HG02943 (cell line): Measurements from ENCODE around the gene RARB.

Experiments
- ATAC-seq: cut with Tn5 transposase; IDR thresholded peaks from one replicate; pipeline ENCODE4 v1.9.1; 2021; ENCODE audit warnings: mild to moderate bottlenecking, low read depth, moderate library complexity; ENCODE audit not compliant: unreplicated experiment

RARB gene

DNA sequence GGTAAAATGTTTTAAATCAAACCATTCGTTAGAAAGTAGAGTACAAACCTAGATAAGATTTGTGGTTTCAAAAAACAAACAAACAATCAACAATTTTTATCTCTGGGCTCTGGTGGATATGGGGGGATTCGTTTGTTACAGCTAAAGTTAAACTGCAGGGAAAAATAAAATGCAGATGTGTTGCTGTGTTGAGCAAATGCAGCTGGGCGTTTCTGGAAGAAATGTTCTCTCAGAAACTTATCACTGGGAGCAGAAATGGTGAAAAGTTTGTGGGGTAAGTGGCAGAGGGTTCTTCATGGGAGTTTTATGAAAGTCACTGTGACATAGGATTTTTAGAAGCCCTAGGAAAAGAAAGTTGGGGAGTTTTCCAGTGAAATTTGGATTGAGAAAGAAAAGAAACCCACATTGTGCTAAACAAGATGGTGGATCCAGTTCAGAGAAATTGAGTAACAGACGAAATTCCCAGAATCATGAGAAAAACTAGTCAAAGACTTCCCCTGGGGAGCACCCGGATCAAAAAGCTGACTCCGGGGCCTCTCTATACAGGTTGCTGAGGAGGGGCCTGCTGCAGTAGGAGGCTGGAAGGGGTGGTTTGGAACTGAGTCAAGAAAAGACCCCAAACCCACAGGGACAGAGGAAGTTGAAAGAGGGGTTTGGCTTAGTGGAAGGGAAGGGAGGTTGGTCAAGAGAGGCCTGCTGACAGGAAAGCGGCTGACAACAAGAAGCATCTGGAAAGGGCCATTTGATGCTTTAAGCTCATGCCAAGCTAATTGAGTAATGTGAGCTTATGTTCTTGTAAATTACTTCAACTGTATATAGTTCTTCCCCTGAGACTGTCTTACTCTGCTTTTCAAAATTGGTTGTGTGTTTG, 108.7 kb downstream of the RARB start:
- ATAC-seq = no peak

DNA sequence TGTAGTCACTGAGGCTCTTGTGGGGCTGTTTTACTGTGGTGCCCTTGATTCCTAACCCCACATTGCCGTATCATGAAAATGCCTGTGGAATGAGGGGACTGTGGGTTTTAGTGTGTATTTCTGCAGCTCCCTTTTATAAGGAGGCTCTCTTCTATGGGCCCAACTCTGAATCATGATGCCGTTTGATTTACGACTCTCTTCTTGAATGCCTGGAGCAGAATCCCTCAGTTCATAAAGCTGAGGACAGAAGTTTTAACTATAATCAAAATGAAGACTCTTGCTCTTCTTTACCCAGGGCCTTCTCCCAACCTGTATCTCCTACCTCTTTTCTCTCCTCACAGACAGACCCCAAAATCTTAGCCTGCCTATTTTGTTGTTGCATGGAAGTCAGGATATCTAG, 109.5 kb downstream of the RARB start:
- no peak for ATAC-seq

DNA sequence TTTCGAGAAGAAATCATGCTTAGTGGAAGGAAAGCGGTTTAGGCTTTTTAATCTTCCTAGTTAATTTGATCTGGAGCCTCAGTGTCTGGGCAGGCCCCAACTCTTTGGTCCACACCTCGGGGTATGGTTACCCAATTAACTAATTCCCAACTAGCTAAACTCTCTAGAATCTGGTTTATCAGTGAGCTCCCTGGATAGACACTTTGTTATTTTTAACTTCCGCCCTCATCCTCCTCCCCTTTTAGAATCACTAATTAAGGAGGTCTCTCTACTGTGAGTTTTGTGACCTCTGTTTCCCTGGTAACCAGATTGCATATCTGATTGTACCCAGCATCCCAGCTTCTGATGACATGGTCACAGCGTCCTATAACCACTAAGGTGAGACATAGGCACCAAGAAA, 112.2 kb downstream of the RARB start:
- ATAC-seq = no peak

DNA sequence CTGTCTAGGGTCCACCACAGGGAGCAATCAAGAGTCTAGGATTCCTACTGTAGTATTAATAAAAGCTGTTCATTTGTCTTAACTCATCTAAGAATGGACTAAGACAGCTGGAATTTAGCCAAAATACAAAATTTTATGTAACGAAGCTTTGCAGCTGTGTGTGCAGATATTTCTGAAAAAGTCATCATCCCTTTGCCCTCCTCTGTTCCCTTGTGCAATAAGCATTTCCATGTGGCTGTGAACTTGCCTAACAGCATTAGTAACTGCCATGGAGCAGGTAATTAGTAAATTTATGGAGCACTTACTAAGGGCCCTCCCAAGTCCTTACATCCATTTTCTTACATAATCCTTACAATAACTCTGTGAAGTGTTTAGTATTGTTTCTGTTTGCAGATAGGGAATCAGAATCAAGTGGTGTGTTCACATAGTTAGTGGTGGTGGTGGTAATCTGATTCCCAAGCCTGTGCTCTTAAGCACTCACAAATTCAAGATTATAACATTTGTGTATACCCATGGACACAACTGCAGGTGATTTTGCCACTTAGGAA, 114.5 kb downstream of the RARB start:
- ATAC-seq = no peak

DNA sequence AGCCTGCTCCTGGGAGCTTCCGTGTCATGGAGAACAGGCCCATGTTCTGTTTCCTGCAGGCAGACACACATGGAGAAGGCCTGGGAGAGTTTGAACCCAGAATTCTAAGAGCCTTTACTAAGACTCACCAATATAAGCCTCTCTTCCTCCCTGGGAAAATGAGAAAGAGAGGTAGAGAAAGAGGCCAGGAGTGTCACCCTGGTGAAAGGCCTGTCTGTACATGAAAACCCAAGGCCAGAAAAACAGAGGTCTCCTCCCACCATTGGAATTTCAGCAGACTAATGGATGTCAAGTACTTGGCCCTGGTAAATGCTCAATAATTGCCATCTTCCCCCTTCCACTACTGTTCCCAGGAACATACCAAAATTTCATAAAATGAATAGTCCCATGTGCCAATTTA, 119.0 kb downstream of the RARB start:
- no peak for ATAC-seq

DNA sequence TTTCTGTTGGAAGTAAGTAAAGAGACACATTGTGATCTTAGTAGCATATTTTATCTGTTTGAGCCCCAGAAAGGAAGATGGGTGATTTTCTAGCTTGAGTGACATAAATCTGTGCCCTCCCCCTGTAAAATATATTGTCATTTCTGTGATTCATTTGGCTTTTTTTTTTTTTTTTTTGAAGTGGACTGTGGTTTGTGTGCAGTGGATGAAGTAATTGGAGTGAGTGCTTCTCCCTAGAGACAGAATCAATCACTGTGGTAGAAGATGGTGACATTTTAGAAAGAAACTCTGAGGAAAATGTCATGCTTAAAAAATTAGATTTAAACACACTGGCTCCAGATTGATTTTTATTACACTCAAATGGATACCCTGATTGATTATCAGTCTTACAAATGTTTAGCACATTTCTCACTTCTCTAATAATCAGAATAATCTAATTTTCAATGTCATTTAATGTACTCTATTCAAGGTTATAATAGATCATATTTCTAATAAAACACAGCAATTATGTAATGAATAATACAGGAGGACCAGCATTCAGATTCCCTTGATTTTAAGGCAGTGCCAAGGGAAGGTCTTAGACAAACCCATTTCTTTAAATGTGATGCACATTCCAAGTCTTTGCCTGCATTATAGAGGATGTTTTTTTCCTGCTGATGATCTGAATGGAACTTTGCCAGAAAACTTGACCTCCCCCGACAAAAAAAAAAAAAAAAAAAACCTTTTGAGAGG, 120.0 kb downstream of the RARB start:
- no peak for ATAC-seq

DNA sequence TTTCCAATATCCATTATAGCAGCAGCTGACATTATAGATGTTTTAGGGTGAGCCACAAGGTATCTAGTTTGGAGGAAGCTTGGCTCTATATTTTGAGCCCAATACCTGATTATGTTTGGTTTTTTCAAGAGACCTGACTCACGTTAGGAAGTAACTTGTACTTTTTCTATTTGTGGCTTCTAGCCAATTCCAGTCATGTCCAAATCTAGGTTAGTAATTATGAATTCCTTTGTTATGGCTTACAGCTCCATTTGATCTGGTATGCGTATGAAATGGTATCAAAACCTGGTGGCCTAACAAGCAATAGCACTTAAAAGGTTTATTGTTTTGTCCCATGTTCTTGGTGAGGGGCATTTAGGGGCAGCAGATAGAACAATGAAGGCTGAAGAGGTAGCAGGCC, 120.8 kb downstream of the RARB start:
- no peak for ATAC-seq

DNA sequence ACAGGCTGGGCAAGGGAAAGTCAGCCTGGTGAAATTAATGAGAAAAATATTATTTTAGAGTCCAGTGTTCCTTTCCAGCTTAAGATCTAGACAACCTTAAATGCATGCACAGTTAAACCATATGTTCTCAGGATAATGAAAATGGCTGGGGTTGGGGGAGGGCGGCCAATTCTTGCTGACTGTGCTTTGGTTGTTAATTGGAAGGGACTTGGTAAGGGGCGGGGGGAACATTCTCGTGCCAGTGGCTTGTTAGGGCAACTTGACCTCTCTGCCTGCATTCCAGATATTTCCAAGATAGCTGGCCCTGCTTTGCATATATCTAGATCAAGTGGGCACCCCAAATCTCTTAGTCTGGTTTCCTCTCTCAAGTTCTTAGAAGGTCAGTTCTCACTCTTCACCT, 124.2 kb downstream of the RARB start:
- no peak for ATAC-seq

DNA sequence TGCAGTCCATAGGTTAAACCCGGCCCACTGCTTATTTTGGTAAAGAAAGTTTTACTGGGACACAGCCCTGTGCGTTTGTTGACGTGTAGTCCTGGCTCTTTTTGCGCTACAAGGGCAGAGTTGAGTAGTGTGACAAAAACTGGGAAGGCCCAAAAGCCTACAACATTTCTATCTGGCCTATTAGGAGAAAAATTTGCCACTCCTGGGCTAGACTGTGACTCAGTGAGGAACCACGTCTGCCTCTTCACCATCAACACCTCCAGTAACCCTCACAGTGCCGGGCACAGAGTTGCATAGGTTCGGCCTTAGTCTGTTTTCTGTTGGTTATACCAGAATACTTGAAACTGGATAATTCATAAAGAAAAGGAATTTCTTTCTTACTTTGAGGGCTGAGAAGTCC, 126.3 kb downstream of the RARB start:
- no peak for ATAC-seq

DNA sequence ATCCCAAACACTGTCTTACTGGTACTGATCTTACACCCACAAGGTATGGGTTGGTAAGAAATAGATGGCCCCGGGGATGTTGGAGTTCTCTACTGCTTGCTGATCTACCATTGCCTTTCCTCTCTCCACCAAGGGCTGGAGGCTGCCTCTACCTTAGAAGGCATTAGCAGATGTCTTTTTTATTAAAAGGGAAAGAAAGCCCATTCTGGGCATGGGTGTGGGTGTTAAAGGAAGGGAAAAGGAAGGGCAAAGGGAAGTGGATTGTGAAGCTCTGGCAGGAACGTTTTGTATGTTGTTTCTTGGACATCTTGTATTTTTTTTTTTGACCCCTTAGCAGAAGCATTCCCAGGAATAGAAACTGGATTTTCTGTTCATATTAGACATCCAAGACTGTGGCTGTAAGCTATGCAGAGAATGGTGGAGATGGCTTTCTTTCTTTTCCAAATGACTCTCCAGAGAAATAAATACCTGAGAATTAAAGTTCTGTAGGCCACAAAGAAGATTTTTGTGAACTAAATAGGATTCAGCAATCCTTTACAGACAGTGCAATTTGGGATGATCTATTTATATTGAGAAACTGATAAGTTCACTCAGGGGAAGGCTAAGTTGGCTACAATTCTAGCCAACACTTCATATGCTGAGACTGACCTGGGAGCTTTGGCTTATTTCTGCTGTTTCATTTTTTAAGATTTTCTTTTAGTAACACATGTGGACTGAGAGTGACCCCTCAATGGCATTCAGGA, 127.8 kb downstream of the RARB start:
- ATAC-seq = no peak

DNA sequence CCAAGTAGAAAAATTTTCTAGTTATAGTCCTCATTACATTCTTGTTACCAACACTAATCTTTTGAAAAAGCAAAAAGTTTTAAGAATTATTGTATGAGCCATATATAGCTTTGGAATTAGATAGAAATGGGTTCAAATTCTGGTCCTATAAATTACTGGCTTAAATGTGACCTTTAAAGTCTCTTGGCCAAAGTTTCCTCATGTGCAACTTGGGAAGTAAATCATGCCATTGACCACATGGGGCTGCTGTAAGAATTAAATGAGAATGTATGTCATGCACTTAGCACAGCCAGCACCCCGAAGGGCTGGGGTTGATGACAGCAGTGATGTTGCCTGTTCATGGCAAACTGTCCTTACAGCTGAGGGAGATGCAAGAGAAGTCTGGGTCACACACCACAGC, 128.4 kb downstream of the RARB start:
- no peak for ATAC-seq

DNA sequence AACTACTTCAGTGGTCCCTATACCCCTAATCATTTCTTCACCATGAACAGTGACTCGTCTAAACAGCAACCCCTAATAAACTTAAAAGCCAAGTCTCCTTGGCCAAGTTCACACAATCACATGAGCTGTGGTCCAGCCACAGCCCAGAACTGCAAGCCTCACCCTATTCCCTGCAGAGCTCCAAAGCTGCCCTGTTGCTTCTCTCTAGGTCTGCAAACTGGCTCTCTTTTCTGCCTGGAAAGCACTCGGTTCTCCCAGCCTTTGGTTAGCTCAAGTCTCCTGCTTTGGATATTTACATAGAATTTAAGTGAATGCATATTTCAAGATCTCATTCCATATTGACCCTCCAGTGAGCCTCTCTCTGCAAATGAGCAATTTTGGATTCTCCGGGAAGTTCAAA, 129.6 kb downstream of the RARB start:
- no peak for ATAC-seq

DNA sequence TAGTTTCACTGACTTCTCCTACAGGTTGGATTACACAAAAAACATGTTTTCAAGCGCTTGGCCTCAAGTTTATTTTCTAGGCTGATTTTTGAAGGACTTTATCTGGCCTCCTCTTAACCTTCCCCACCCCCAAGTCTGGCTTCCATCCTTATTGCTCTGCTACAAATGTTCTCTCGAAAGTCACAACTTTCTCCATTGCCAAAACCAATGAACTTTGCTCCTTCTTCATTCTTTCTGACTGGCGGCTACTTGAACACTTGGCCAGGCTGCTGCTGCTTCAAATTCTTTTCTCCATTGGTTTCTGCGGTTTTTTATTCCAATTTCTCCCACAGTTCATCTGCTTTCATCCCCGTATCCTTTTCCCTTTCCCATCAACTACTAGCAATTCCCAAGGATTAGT, 130.1 kb downstream of the RARB start:
- ATAC-seq = no peak

DNA sequence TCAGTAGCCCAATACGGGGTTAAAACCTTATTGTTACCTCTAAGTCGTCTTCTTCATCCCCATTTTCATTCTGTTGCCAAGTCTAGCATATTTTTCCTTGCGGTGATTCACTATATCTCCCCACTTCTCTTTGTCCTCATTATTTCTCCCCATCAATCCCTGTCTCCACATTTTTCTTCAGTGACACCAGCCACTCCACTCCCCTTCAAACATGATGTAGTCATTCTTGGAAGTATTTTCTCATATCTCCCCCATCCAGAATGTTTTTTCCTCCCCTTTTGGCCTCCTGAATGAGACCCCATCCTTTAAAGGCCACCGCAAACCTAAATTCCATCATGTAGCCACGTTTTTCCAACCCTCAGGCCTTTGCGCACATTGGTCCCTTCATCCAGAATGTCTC, 130.7 kb downstream of the RARB start:
- ATAC-seq = no peak

DNA sequence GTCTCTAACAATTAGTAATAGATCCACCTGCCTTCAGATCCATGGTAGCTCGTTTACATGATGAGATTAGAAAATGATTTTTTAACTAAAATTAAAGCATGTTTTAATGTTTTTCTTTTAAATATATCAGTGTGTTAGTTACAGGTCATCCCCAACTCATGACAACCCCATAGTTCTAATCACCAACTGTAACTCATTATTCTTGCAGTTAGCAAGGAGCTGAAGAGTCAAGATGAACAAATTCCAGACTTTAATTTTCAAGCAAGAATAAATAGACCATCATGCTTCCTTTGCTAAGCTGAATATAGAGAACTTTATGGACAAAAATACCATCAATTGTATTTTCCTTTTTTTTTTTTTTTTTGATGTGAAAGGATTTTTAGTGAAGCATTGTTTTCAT, 135.5 kb downstream of the RARB start:
- no peak for ATAC-seq

DNA sequence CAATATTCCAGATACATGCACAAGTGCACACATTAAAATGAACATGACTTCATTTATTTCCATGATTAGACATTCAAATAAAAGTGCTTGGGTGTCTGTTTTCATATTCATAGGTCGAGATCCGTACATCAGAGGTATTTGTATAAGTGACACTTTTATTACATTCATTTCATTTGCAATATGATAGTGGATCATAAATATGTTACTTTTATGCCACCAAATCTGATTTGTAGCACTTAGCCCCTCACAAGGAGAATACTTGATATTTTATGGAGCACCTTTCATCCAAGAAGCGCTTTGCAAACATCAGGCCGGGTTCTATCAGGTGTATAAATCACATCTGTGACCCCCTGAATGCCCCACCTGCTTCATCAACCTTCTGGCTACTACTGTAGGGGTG, 136.0 kb downstream of the RARB start:
- ATAC-seq = no peak

DNA sequence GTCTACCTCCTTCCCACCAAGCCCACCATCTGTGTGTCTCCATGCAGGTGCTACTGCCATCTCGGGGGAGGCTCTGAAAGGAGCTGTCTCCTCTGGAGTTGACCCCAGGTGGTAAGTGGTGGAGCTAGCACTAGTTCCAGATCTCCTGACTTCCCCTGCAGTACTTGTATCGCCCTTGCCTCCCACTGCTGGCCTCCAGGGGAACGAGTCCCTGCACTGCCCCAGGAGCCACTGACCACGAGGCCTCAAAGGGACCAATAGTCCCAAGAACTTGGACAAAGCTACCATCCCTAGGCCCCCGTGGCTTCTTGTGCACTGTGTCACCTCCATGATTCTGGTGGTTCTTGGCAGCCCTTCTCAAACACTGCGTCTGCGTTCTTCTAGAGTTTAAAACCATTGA, 137.7 kb downstream of the RARB start:
- ATAC-seq = no peak

DNA sequence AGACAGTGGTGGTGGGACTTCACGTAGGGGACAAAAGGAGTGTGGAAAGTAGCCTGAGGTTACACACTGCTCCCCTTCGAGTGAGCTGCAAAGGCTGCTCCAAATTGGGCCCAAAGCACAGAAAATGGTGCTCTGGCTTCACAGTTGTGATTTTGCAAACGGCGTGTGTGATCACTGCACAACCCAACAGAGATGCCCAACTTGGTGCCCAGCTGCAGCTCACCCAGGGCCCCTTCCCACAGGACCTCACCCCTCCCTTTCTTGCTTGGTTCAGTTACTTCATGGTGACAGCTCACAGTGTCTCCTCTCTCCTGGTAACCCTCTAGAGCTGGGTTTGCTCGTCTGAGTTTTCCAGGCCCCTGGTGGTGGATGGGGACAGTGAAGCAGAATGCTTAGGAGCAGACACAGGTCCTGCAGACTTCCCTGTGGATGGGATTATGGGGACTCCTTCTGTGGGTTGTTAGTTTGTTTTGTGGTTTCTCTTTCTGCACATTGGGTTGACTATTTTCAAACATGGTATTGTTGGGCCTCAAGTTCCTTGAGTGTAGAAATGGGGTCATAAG, 138.4 kb downstream of the RARB start:
- no peak for ATAC-seq

DNA sequence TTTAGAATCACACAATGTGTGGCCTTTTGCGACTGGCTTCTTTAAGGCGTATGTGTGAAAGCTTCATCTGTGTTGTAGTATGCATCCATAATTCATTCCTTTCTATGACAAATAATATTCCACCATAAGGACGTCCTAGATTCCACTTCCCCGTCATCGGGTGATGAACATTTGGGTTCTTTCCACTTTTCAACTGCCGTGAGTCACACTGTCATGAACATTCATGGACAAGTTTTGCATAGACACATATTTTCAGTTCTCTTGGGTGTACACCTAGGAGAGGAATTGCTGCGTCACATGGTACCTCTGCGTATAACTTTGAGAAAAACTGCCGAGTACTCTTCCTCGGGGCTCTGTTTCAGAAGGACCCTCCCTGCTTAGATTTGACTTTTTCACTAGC, 139.3 kb downstream of the RARB start:
- no peak for ATAC-seq

DNA sequence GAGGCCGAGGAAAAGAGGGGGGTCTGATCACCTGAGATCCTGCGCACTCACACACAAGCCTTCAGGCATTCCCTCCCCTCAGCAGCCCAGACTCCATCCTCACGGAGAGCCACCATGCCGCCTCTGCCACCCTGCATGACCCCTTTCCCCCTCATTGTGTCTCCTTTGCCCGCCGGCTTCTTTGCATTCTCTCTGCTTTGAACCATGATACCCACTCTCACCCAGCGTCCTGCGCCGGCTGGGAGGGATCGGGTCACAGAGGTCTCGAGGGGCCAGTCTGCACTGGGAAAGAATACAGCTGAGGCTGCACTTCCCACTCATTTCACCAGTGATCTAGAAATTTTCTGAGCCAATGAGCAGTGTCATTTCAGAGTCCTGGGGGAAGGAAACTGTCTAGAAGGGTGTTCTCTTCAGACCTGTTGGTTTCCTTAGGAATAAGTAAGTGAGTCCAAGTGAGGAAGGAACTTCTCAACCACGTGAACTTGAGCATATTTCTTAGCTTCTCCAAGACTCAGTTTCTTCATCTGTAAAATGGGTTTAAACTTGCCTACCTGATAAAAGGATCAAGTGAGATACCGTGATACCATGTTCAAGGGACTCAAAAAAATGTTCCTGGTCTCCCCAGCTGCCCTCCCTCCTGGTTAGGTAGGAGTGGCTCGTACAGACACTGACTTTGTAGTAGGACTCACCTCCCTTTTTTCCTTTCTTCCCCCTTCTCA, 139.9 kb downstream of the RARB start:
- no peak for ATAC-seq
